ENCODE measurements around the gene USP32. TPM values are rescaled to one million over a fixed set of nuclear protein-coding genes. Genes with fewer than 3 reads are reported as not detected.
"Not testable (repeated sequence)": the region's sequence is repeated elsewhere in the genome, so short reads cannot be mapped to it uniquely, and the experiment has no call there.

The USP32 gene, protein sequence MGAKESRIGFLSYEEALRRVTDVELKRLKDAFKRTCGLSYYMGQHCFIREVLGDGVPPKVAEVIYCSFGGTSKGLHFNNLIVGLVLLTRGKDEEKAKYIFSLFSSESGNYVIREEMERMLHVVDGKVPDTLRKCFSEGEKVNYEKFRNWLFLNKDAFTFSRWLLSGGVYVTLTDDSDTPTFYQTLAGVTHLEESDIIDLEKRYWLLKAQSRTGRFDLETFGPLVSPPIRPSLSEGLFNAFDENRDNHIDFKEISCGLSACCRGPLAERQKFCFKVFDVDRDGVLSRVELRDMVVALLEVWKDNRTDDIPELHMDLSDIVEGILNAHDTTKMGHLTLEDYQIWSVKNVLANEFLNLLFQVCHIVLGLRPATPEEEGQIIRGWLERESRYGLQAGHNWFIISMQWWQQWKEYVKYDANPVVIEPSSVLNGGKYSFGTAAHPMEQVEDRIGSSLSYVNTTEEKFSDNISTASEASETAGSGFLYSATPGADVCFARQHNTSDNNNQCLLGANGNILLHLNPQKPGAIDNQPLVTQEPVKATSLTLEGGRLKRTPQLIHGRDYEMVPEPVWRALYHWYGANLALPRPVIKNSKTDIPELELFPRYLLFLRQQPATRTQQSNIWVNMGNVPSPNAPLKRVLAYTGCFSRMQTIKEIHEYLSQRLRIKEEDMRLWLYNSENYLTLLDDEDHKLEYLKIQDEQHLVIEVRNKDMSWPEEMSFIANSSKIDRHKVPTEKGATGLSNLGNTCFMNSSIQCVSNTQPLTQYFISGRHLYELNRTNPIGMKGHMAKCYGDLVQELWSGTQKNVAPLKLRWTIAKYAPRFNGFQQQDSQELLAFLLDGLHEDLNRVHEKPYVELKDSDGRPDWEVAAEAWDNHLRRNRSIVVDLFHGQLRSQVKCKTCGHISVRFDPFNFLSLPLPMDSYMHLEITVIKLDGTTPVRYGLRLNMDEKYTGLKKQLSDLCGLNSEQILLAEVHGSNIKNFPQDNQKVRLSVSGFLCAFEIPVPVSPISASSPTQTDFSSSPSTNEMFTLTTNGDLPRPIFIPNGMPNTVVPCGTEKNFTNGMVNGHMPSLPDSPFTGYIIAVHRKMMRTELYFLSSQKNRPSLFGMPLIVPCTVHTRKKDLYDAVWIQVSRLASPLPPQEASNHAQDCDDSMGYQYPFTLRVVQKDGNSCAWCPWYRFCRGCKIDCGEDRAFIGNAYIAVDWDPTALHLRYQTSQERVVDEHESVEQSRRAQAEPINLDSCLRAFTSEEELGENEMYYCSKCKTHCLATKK (N-terminal part only)
- 10 to 100 TPM in 1 of 2 donors, 1 to 10 TPM in 1; 9.5 to 16.1 TPM for polyA plus RNA-seq

DNA sequence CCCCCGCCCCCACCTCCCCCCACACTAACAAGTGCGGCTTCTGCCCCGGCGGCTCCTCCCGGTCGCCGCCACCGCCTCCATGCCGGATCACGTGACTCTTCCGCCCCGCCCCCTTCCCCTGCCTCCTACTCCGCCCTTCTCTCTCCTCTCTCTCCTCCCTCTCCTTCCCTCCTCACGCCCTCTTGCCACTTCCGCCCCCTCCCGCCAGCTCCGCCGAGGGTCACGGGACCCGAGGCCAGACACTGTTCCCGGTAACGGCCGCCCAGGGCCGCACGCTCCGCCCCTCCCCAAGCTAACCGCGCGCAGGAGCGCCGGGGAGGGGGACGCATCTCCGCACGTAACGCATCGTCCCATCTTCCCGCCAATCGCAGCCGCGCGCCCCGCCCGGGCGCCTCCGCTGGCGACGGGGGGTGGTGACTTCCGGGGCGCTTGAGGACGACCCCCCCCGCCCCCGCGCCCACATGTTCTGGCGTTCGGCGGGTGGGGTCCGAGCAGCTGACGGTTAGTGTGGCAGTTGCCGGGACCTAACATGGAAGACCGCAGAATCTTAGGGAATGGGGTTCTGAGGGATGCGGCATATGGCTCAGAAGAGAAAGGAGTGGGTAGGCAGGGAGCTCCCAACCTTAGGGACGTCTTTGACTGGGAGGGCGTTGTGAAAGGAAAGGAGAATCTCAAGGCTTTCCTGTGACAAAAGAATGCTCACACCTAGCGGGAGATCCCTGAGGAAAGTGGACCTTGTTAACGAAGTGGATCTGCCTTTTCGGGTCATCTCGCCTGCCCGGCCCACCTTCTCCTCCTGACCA, at the start of gene USP32:
Gene USP32 (minus strand): TSS at position 92 of the 803 bp plus-strand sequence. CDS start 194 bp downstream, outside the sequence.
- Histone ChIP-seq H3K36me3 (ENCODE audit: control insufficient read depth in 2 of 2, insufficient read depth in 2 of 2, low read length in 1 of 2) (no peaks in the 10 kb centered on the region), H3K27me3 (ENCODE audit: control insufficient read depth in 1 of 2, insufficient read depth in 2 of 2, low read length in 2 of 2) (no peaks in the 10 kb centered on the region), H3K4me1 (ENCODE audit: control insufficient read depth in 2 of 2, insufficient read depth in 2 of 2, low read length in 1 of 2) (peaks cover 0 to 2% of the 10 kb centered on the region in 2 donors), H3K9me3 (ENCODE audit: control insufficient read depth in 2 of 2, insufficient read depth in 1 of 2, low read depth in 1 of 2, low read length in 1 of 2) (no peaks in the 10 kb centered on the region), H3K27ac (ENCODE audit: low read depth in 2 of 2, low read length in 1 of 2) (peak within 1 kb of the TSS; percentile 91 to 98), H3K4me3 (ENCODE audit: low read depth in 1 of 2, low read length in 2 of 2) (peak within 1 kb of the TSS; percentile 74 to 78)
- 1% methylated on average over 59 to 68 of the region's 68 CpGs for WGBS, 2 donors

DNA sequence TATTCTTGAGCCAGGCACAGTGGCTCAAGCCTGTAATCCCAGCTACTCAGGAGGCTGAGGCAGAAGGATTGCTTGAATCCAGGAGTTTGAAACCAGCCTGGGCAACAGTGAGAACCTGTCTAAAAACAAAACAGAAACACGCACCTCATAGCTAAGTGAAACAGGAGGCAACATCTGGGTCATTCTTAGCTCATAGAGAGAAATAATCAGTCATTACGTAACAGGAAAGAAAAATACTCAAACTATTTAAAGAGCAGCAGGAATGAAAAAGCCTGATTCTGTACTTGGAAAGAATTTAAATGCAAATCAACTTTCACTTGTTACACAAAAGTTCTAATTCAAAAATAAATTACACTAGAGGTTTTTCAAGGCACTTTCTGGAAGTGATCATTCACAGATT, 47.6 kb upstream of the USP32 start:
- Histone ChIP-seq H3K27ac (ENCODE audit: low read depth in 2 of 2, low read length in 1 of 2) (no peak overlapping the region), H3K36me3 (ENCODE audit: control insufficient read depth in 2 of 2, insufficient read depth in 2 of 2, low read length in 1 of 2) (no peaks in the 10 kb centered on the region), H3K4me1 (ENCODE audit: control insufficient read depth in 2 of 2, insufficient read depth in 2 of 2, low read length in 1 of 2) (peaks cover 0 to 2% of the 10 kb centered on the region in 2 donors), H3K27me3 (ENCODE audit: control insufficient read depth in 1 of 2, insufficient read depth in 2 of 2, low read length in 2 of 2) (no peaks in the 10 kb centered on the region), H3K4me3 (ENCODE audit: low read depth in 1 of 2, low read length in 2 of 2) (no peak overlapping the region), H3K9me3 (ENCODE audit: control insufficient read depth in 2 of 2, insufficient read depth in 1 of 2, low read depth in 1 of 2, low read length in 1 of 2) (no peaks in the 10 kb centered on the region)
- WGBS, 2 donors = 28 to 31% methylated on average over 2 of the region's 2 CpGs

DNA sequence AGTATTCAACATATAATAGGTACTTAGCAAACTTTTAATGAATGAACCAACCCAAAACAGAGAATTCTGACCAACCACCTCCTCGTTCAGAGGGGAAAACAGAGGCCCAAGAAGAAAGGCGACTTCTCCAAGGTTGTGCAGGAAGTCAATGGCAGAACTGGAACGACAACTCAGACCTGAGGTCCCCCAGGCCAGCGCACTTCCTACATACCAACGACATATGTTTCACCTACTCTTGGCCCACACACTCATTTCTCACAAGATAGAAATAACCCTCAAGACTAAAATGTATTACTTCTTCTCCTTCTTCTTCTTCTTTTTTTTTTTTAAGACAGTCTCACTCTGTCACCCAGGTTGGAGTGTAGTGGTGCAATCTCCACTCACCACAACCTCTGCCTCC, 44.7 kb upstream of the USP32 start:
- WGBS, 2 donors = 58 to 60% methylated on average over 5 of the region's 5 CpGs
- no peak overlapping the region for H3K4me3 ChIP-seq (ENCODE audit: low read depth in 1 of 2, low read length in 2 of 2)
- H3K27me3 ChIP-seq (ENCODE audit: control insufficient read depth in 1 of 2, insufficient read depth in 2 of 2, low read length in 2 of 2) = no peaks in the 10 kb centered on the region
- H3K36me3 ChIP-seq (ENCODE audit: control insufficient read depth in 2 of 2, insufficient read depth in 2 of 2, low read length in 1 of 2) = no peaks in the 10 kb centered on the region
- H3K9me3 ChIP-seq (ENCODE audit: control insufficient read depth in 2 of 2, insufficient read depth in 1 of 2, low read depth in 1 of 2, low read length in 1 of 2) = peaks cover 2 to 5% of the 10 kb centered on the region in 2 donors
- H3K27ac ChIP-seq (ENCODE audit: low read depth in 2 of 2, low read length in 1 of 2) = no peak overlapping the region
- H3K4me1 ChIP-seq (ENCODE audit: control insufficient read depth in 2 of 2, insufficient read depth in 2 of 2, low read length in 1 of 2) = peaks cover 0 to 2% of the 10 kb centered on the region in 2 donors

DNA sequence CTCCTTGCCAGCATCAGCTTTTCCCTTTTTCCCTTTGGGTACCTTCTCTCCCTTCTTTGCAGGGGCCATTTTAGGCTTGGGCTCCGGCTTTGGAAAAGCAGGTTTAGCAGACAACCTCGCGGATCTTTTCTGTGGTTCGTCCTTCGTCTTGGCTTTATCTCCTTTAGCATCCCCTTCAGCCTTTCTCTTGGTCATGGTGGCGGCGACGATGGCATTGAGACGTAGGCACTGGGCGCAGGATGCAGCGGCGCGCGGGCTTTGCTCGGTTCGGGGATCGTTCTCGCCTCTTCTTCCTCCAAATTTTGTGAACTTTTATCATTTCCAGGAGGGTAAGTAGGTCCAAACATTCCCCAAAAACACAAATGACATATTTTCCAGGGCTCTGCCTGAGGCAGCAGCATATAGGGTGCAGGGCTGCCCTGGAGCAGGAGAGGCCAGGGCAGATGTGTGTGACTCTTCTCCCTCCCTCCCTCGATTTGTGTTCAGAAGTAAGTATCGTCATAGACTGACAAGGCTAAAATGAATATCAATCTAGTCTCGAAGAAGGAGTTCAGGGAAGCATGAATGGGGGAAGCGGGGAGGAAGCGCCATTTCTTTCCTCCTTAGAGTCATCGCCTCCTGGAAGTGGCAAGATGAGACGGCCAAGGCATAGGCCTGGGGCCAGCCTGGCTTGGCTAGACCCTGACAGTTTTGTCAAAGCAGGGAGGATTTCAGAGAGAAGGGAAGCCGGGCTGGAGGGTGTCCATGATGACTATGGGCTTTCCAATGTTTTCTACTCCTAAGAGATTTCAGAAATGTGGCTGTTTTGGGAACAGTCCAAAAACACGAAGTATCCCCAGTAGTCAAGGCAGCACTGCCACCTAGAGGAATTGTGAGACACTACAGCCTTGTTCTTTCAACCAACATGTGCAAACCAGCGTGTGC, 43.6 kb upstream of the USP32 start:
- Histone ChIP-seq H3K27me3 (ENCODE audit: control insufficient read depth in 1 of 2, insufficient read depth in 2 of 2, low read length in 2 of 2) (no peaks in the 10 kb centered on the region), H3K9me3 (ENCODE audit: control insufficient read depth in 2 of 2, insufficient read depth in 1 of 2, low read depth in 1 of 2, low read length in 1 of 2) (peaks cover 2 to 5% of the 10 kb centered on the region in 2 donors), H3K4me3 (ENCODE audit: low read depth in 1 of 2, low read length in 2 of 2) (no peak overlapping the region), H3K4me1 (ENCODE audit: control insufficient read depth in 2 of 2, insufficient read depth in 2 of 2, low read length in 1 of 2) (peaks cover 0 to 2% of the 10 kb centered on the region in 2 donors), H3K27ac (ENCODE audit: low read depth in 2 of 2, low read length in 1 of 2) (no peak overlapping the region), H3K36me3 (ENCODE audit: control insufficient read depth in 2 of 2, insufficient read depth in 2 of 2, low read length in 1 of 2) (no peaks in the 10 kb centered on the region)
- 73 to 74% methylated on average over 28 of the region's 28 CpGs for WGBS, 2 donors

DNA sequence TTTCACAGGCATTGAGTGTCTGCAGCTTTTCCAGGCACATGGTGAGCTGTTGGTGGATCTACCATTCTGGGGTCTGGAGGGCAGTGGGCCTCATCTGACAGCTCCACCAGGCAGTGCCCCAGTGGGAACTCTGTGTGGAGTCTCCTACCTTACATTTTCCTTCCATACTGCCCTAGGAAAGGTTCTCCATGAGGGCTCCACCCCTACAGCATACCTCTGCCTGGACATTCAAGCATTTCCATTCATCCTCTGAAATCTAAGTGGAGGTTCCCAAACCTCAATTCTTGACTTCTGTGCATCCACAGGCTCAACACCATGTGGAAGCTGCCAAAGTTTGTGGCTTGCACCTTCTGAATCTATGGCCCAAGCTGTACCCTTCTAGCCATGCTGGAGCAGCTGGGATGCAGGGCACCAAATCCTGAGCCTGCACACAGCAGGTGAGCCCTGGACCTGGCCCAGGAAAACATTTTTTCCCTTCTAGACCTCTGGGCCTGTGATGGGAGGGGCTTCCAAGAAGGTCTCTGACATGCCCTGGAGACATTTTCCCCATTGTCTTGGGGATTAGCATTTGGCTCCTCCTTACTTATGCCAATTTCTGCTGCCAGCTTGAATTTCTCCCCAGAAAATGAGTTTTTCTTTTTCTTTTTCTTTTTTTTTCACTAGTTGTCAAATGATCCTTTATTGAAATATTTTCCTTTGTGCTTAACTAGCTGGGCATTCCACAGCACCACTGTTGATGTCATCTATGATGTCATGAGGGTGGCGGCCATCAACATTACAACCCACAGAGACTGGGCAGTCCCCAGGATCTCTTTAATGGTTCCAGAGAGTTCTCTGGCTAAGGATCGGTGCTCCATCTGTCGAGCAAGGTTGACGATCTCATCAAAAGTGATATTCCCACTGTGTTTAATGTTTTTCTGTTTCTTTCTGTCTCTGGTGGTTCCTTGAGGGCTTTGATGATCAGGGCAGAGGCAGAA, 41.4 kb upstream of the USP32 start:
- H3K9me3 ChIP-seq (ENCODE audit: control insufficient read depth in 2 of 2, insufficient read depth in 1 of 2, low read depth in 1 of 2, low read length in 1 of 2); H3K27me3 ChIP-seq (ENCODE audit: control insufficient read depth in 1 of 2, insufficient read depth in 2 of 2, low read length in 2 of 2); H3K27ac ChIP-seq (ENCODE audit: low read depth in 2 of 2, low read length in 1 of 2); H3K4me1 ChIP-seq (ENCODE audit: control insufficient read depth in 2 of 2, insufficient read depth in 2 of 2, low read length in 1 of 2); H3K36me3 ChIP-seq (ENCODE audit: control insufficient read depth in 2 of 2, insufficient read depth in 2 of 2, low read length in 1 of 2); H3K4me3 ChIP-seq (ENCODE audit: low read depth in 1 of 2, low read length in 2 of 2): not testable (repeated sequence)
- WGBS, 2 donors = 87 to 90% methylated on average over 4 of the region's 4 CpGs

DNA sequence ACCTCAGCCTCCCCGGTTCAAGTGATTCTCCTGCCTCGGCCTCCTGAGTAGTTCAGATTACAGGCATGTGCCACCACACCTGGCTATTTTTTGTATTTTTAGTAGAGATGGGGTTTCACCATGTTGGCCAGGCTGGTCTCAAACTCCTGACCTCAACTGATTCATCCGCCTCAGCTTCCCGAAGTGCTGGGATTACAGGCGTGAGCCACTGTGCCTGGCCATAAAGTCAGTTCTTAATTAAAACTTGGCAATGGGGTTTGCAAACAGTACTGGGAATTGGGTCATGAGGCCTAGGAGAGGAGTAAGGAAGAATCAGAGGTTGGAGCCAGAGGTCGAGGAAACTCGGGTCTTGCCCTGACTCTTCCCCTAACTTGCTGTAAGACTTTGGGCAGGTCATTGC, 38.6 kb upstream of the USP32 start:
- not testable (repeated sequence) for H3K27me3 ChIP-seq (ENCODE audit: control insufficient read depth in 1 of 2, insufficient read depth in 2 of 2, low read length in 2 of 2); H3K4me3 ChIP-seq (ENCODE audit: low read depth in 1 of 2, low read length in 2 of 2)
- WGBS, 2 donors = 91 to 95% methylated on average over 7 of the region's 7 CpGs

DNA sequence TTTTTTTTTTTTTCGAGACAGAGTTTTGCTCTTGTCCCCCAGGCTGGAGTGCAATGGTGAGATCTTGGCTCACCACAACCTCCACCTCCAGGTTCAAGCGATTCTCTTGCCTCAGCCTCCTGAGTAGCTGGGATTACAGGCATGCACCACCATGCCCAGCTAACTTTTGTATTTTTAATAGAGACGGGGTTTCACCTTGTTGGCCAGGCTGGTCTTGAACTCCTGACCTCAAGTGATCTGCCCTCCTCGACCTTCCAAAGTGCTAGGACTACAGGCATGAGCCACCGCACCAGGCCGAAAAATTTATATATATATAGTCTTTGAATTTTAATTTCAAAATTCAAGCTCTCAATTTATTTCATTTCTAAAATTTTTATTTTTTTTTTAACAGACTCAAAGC, 36.6 kb upstream of the USP32 start:
- H3K36me3 ChIP-seq (ENCODE audit: control insufficient read depth in 2 of 2, insufficient read depth in 2 of 2, low read length in 1 of 2); H3K27ac ChIP-seq (ENCODE audit: low read depth in 2 of 2, low read length in 1 of 2); H3K9me3 ChIP-seq (ENCODE audit: control insufficient read depth in 2 of 2, insufficient read depth in 1 of 2, low read depth in 1 of 2, low read length in 1 of 2); H3K4me3 ChIP-seq (ENCODE audit: low read depth in 1 of 2, low read length in 2 of 2); H3K27me3 ChIP-seq (ENCODE audit: control insufficient read depth in 1 of 2, insufficient read depth in 2 of 2, low read length in 2 of 2); H3K4me1 ChIP-seq (ENCODE audit: control insufficient read depth in 2 of 2, insufficient read depth in 2 of 2, low read length in 1 of 2): not testable (repeated sequence)
- WGBS, 2 donors = 81 to 82% methylated on average over 6 of the region's 6 CpGs

More for the DNA sequence above, 38.6 kb upstream of the USP32 start:
- H3K4me1 ChIP-seq (ENCODE audit: control insufficient read depth in 2 of 2, insufficient read depth in 2 of 2, low read length in 1 of 2); H3K27ac ChIP-seq (ENCODE audit: low read depth in 2 of 2, low read length in 1 of 2); H3K9me3 ChIP-seq (ENCODE audit: control insufficient read depth in 2 of 2, insufficient read depth in 1 of 2, low read depth in 1 of 2, low read length in 1 of 2); H3K36me3 ChIP-seq (ENCODE audit: control insufficient read depth in 2 of 2, insufficient read depth in 2 of 2, low read length in 1 of 2): not testable (repeated sequence)

Data from esophagus (tissue), 2 donors.